HUDEP-2 (cell line): ENCODE data around the gene NCK1.
"Not testable (repeated sequence)": the region's sequence is repeated elsewhere in the genome, so short reads cannot be mapped to it uniquely, and the experiment has no call there.

Experiments
- DNase-seq, 76 experiments: peaks; one replicate each; lab custom pipeline; 2025; ENCODE audit not compliant: unreplicated experiment in 76 of 76; lab: John Stamatoyannopoulos, UW

NCK1 gene

DNA sequence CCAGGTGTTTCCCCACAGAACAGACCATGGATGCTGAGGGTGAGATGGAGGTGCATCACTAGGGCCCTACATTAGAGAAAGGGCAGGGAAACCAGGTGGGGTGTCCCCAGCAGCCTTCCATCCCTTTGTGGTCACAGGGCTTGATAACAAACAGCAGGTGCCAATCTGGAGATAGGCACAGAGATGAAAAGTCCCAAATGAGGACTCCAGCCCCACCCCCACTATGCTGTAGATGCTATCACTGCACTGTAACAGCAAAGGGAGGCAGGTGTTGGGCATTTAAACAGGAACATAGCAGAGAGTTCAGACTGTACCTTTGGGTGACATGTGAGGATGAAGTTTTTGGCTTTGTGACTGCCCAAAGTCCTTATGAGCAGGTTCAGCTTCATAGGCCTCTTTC, 117.2 kb downstream of the NCK1 start:
- DNase-seq: peak in 1 of 76 experiments; percentile 1

DNA sequence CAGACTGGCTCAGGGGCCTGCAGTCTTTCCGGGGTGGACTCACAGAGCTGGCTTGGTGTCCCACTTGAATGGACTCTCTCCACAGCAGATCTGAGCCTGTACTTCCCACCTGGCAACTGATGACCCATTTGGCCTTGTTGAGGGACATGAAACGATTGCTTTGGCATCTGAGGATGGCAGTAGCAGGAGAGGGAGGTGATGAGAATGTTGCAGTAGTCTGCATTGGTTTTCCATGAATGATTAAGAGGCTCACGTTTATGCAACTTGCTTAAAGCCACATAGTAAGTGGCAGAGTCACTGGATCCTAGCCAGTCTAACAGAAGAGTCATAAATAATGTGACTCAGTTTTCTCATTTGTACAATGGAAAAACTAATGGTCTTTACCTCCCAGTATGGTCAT, 117.7 kb downstream of the NCK1 start:
- no peak for DNase-seq

DNA sequence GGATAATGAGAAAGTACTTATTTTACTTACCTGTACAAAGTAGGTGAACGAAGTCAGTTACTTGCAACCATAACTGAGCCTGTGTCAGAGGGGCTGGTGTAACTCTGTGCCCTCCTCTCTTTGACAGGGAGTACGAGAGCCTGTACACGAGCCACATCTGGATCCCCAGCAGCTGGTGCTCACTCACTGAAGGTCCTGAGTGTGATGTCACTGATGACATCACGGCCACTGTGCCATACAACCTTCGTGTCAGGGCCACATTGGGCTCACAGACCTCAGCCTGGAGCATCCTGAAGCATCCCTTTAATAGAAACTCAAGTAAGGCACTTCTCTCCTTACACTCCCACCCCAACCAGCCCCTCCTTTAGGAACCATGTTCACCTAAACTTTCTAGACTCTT, 120.0 kb downstream of the NCK1 start:
- no peak for DNase-seq

DNA sequence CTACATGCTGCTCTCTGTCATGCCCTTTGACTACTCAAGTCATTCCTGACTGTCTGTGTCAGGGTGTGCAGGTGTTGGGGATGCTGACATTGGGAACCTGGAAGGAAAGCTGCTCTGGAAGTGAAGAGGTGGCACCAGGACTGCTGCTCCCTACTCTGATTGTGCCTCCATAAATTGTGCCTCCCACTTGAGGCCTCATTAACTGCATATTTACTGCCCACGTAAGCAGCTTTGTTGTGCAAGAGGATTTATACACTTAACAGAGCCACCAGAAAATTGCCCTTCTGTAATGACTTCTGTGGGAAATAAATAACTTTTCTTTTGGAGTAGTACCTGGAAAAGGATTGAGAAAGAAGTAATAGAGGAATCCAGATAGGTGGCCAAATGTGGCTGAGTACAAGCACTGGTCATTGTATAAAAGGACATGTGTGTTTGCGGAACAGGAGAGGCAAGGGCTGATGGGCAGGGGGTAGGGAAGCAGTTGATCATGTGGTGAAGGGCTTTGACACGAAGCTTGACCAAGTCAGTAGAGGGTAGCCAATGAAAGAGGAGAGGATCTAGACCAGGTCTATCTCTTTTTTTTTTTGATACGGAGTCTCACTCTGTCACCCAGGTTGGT, 120.6 kb downstream of the NCK1 start:
- no peak for DNase-seq

DNA sequence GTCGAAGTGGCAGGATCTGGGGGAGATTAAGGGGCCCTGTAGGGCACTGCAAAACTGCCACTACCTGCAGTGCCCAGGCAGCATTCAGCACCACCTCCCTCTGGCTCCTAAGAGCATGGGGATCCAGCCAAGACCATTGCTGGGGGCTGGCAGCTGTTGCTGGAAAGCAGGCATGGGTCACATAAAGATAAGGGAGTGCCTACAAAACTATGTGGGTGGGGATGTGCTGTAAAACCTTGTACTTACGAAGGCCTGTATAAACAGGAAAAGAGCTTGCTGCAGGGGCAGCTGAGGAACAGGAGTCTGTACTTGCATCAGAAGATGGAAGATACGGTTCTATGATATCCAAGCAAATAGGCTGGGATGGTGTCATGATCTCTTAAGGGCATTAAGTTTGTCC, 122.8 kb downstream of the NCK1 start:
- DNase-seq: peak in 28 of 76 experiments; percentile 3 to 44 (median 17)

DNA sequence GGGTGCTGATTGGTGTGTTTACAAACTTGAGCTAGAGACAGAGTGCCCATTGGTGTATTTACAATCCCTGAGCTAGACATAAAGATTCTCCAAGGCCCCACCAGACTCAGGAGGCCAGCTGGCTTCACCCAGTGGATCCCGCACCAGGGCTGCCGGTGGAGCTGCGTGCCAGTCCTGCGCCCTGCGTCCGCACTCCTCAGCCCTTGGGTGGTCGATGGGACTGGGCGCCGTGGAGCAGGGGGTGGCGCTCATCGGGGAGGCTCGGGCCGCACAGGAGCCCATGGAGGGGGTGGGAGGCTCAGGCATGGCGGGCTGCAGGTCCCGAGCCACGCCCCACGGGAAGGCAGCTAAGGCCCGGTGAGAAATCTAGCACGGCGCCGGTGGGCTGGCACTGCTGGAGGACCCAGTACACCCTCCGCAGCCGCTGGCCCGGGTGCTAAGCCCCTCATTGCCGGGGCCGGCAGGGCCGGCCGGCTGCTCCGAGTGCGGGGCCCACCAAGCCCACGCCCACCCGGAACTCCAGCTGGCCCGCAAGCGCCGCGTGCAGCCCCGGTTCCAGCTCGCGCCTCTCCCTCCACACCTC, 125.5 kb downstream of the NCK1 start:
- not testable (repeated sequence) for DNase-seq

DNA sequence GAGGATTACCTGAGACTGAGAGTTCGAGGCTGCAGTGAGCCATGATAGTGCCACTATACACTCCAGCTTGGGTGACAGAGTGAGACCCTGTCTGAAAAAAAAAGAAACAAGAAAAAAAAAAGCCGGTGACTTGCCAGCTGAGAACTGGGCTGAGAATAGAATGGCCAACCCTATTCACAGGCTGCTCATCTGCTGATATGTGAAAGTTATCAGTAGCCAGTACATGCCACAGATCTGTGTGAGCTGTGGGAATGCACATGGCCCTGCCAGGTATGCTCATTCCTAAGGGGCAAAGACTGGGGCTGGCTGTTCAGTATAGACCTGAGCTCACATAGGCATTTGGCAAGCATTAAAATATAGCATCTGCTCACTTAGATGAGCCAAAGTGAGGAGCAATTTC, 126.6 kb downstream of the NCK1 start:
- DNase-seq: no peak

DNA sequence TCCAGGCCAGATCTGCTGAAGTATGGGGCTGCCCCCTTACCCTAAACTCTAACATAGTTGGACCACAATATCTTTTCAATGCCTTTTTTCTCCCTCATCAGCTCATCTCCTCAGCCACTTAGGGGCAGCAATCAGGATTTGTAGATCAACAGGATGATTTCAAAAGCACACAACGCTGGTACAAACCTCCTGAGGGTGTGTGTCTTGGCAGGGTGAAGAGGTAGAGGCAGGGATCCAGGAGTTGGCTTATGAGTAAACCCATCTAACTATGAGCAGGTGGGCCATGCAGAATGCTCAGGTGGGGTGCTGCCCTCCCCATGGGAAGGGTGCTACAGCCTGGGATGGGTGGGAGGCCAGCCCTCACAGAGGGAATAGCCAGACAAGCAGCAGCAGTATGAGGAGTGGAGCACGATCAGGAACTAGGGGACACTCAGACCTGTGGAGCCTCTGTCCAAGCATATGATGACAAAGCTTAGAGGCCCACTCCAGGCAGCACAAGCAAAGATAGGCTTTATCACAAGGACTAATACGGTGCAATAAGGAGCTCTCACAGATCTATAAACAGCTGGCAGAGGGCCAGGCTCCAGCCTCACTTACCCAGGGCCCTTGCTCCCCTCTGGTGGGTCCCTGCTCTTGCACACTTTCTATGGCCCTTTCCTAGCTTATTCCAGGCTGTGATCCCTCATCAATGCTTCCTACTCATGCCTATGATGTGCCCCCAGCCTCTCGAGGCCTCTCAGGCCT, 127.9 kb downstream of the NCK1 start:
- DNase-seq: no peak

DNA sequence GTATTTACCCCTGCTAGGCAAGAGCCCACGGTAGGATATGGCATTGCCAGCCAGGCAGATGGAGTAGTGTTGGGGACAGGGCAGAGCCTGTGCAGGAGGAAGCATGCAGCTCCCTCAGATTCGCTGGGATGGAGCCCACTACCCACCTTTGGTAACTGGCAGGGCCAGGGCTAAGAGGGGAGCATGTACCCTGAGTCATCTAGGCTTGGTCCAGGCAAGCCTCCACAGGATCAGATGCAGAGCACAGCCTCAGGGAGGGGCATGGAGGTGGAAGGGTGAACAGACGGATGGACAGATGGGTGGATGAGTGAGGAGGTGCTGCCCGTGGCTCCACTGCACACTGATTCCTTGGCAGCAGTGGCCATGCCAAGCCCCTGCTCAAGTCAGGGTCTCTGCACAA, 128.8 kb downstream of the NCK1 start:
- DNase-seq: no peak

DNA sequence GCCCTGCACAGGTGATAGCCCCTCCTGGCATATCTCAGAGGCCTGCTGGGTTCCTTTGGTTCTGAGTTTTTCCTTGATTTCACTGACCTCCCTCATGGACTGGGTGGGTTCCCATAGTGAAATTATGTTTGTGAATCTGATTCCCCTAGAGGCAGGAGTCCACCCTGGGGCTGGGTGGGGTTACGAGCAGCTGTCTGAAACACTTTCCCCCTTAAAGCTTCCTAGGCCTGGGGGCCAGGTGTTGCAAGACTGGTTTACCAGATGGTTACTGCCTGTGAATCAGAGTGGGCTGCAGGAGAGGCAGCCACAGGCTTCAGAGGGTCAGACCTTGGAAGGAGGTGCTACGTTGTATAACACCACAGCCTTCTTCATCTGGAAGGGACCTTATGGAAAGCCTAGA, 130.1 kb downstream of the NCK1 start:
- DNase-seq: peak in 1 of 76 experiments; percentile 3

DNA sequence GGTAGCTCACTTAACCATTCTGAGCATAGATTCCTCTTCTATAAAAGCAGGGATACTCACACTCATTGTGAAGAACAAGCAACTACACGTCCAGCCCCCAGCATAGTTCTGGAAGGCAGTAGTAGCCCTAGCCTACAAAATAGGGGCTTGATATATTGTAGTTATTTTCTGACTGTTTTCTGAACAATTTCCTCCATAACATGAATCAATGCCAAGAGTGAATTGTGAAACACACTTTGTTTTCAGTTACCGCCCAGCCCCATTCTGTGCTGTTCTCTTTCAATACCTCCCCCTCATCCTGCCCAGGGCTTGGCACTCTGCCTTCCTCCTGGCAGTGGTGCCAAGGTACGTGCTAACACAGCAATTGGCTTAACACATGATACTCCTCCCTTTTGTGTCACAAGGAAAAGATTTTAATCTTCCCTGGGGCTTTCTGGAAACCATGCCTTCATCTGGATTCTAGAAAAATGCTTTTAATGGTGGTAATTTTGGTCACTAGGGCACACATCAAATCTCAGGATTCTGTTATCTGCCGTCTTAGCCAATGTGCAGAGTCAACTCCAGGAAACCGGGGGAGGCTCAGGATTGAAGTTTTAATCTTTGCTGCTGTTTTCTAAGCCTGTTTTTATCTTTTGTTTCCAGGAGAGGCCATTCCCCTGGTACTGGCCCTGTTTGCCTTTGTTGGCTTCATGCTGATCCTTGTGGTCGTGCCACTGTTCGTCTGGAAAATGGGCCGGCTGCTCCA, 132.9 kb downstream of the NCK1 start:
- DNase-seq: peak in 68 of 76 experiments; percentile 1 to 84 (median 47)

DNA sequence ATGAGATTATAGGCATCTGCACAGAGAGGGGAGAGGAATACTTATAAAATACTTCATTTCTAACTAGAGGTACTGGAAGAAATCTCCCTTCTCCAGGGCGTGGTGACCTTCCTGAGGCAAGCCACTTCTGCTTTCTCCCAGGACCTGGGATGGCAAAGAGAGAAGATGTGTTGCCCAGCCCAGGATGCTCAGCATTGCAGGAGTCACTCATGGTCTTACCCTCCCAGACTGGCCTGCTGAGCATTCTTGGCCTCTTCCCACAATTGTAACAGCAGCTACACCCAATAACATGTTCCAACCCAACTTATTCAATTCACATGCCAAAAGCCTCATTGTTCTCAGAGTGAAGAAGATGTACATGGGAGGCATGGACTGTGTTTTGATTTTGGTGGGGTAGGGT, 133.6 kb downstream of the NCK1 start:
- no peak for DNase-seq
